RWPE2 (cell line): ENCODE measurements around the gene RHD.
A peak's percentile ranks its signal among the peaks of the same experiment; 100 is the strongest.
"Not testable (repeated sequence)": the region's sequence is repeated elsewhere in the genome, so short reads cannot be mapped to it uniquely, and the experiment has no call there.

Experiments
- ATAC-seq: fragments of 200-7000 bp; cut with Tn5 transposase; 3 replicates; pipeline ENCODE4 v1.9.1; 2021; ENCODE audit warnings: low read depth
- DNase-seq: peaks from one replicate; pipeline ENCODE4 v3.0.0-alpha.2; 2020; ENCODE audit warnings: low spot score
- H3K27ac ChIP-seq: fragments of 450-650 bp; 2 replicates; pipeline ENCODE4 v1.5.1; 2017; ENCODE audit warnings: mild to moderate bottlenecking; ENCODE audit not compliant: poor library complexity, severe bottlenecking
- H3K27me3 ChIP-seq: fragments of 250-450 bp; sonication (Bioruptor Pico); 2 replicates; pipeline ENCODE4 v1.5.1; 2021; ENCODE audit warnings: mild to moderate bottlenecking, moderate library complexity; ENCODE audit not compliant: insufficient read depth, poor library complexity, severe bottlenecking
- H3K36me3 ChIP-seq: fragments of 250-450 bp; sonication (Bioruptor Pico); 2 replicates; pipeline ENCODE4 v1.5.1; 2020; ENCODE audit warnings: low read depth, mild to moderate bottlenecking, moderate library complexity
- H3K4me1 ChIP-seq: fragments of 250-450 bp; sonication (Bioruptor Pico); 2 replicates; pipeline ENCODE4 v1.5.1; 2021; ENCODE audit warnings: mild to moderate bottlenecking, moderate library complexity; ENCODE audit not compliant: insufficient read depth, poor library complexity, severe bottlenecking
- H3K4me3 ChIP-seq: fragments of 250-450 bp; sonication (Bioruptor Pico); 2 replicates; pipeline ENCODE4 v1.5.1; 2021; ENCODE audit warnings: mild to moderate bottlenecking, moderate library complexity; ENCODE audit not compliant: severe bottlenecking
- H3K9me3 ChIP-seq: fragments of 250-450 bp; sonication (Bioruptor Pico); 2 replicates; pipeline ENCODE4 v1.5.1; 2021; ENCODE audit warnings: mild to moderate bottlenecking, moderate library complexity; ENCODE audit not compliant: severe bottlenecking
- CTCF ChIP-seq: fragments of 450-650 bp; IDR thresholded peaks from one replicate; pipeline ENCODE4 v1.5.1; 2017; ENCODE audit warnings: mild to moderate bottlenecking, moderate library complexity; ENCODE audit not compliant: poor library complexity, severe bottlenecking

The RHD gene

GRCh38 chr1:25272238-25272637, at the start of gene RHD:
TSS of gene RHD (plus strand) at chr1:25272509. CDS start at chr1:25272548, 39 bp downstream.
- not testable (repeated sequence) for DNase-seq, ATAC-seq, H3K27me3 ChIP-seq, H3K4me3 ChIP-seq, H3K27ac ChIP-seq, H3K4me1 ChIP-seq, H3K36me3 ChIP-seq, H3K9me3 ChIP-seq

GRCh38 chr1:25222606-25223005, 49.7 kb upstream of the RHD start:
- H3K27me3 ChIP-seq, result no peaks in the 10 kb centered on the region
- H3K4me1 ChIP-seq, result no peaks in the 10 kb centered on the region
- ATAC-seq, result no peak
- no peak for TF ChIP-seq CTCF
- no peak for DNase-seq
- H3K4me3 ChIP-seq, result no peak overlapping the region
- no peaks in the 10 kb centered on the region for H3K9me3 ChIP-seq
- peaks cover 57% of the 10 kb centered on the region for H3K36me3 ChIP-seq
- no peak overlapping the region for H3K27ac ChIP-seq

- Histone ChIP-seq H3K27me3 (no peaks in the 10 kb centered on the region), H3K36me3 (peaks cover 66% of the 10 kb centered on the region)
- TF ChIP-seq CTCF, result no peak
Measured at GRCh38 chr1:25223471-25223870, 48.8 kb upstream of the RHD start.

GRCh38 chr1:25232027-25232865, 40.1 kb upstream of the RHD start, which contains the start of gene SYF2:
TSS of gene SYF2 (minus strand) at chr1:25232502. CDS start at chr1:25232467, 35 bp downstream.
- ATAC-seq (peak; percentile 90), DNase-seq (peak; percentile 86)
- Histone ChIP-seq H3K9me3 (no peaks in the 10 kb centered on the region), H3K27me3 (no peaks in the 10 kb centered on the region), H3K4me3 (peak within 1 kb of the TSS; percentile 76), H3K4me1 (no peaks in the 10 kb centered on the region), H3K27ac (peak within 1 kb of the TSS; percentile 64), H3K36me3 (peaks cover 60% of the 10 kb centered on the region)
- TF ChIP-seq CTCF, result no peak

More at GRCh38 chr1:25223471-25223870, 48.8 kb upstream of the RHD start:
- DNase-seq (no peak), ATAC-seq (no peak)
- H3K9me3 ChIP-seq, result no peaks in the 10 kb centered on the region
- no peak overlapping the region for H3K4me3 ChIP-seq
- no peak overlapping the region for H3K27ac ChIP-seq
- no peaks in the 10 kb centered on the region for H3K4me1 ChIP-seq

- peak overlapping the region; percentile 76 for H3K4me3 ChIP-seq
- no peaks in the 10 kb centered on the region for H3K9me3 ChIP-seq
- no peaks in the 10 kb centered on the region for H3K4me1 ChIP-seq
- ATAC-seq, result peak; percentile 88
- peak; percentile 87 for DNase-seq
- peaks cover 52% of the 10 kb centered on the region for H3K36me3 ChIP-seq
- peak overlapping the region; percentile 64 for H3K27ac ChIP-seq
- no peak for TF ChIP-seq CTCF
- no peaks in the 10 kb centered on the region for H3K27me3 ChIP-seq
Measured at GRCh38 chr1:25232866-25233784, 39.2 kb upstream of the RHD start.

- not testable (repeated sequence) for H3K4me1 ChIP-seq, ATAC-seq, H3K4me3 ChIP-seq, H3K27ac ChIP-seq, H3K9me3 ChIP-seq, H3K27me3 ChIP-seq, DNase-seq
- peaks cover 32% of the 10 kb centered on the region for H3K36me3 ChIP-seq
Measured at GRCh38 chr1:25235411-25235810, 36.9 kb upstream of the RHD start.

GRCh38 chr1:25236261-25236660, 36.0 kb upstream of the RHD start:
- not testable (repeated sequence) for H3K9me3 ChIP-seq, H3K4me1 ChIP-seq, H3K4me3 ChIP-seq, ATAC-seq, H3K27me3 ChIP-seq, DNase-seq, H3K27ac ChIP-seq
- peaks cover 30% of the 10 kb centered on the region for H3K36me3 ChIP-seq
